ENCODE measurements around the gene KRT15. TPM values are rescaled to one million over a fixed set of nuclear protein-coding genes. Genes with fewer than 3 reads are reported as not detected.

The KRT15 gene
- total RNA-seq, 2 donors from 2014 or later: 0.68 TPM; not detected in 1

DNA sequence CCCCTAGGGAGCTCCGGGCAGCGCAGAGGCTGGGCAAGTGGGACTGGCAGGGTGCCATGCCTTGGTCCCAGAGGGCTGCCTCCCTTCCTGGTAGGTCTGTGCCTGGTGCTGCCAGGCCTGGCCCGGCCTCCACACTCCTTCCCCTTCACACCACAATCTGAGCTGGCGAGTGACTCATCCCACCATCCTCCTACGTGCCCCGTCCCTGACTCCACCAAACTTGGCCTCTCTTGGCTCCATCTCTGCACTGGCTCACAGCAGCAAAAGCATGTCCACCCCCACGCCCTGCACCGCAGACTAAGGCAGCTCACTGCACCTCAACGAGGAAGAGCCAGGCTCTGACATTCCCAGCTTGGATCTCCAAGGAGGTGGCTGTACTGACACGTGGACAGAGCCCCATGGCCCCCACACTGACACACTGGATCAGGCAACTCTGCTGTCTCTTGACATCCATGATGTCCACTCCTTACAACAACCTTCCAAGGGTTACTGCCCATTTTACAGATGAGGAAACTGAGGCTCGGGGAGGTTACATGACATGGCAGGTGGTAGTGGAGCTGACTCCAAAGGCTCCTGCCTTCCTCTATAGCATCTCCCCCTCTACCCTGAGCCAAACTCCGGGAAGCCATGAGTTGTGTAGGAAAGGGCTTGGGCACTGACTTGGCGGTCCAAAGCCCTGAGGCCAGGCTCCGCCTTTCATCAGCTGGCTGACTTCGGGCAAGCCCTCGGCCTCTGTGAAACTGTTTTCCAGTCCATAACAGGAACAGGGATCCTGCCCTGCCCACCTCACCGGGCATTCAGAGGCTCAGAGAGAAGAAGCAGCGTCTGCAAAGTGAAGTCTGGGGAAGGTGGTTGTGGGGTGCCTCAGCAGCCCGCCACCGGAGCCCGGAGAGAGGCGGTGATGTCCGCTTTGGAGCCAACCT, 29.5 kb upstream of the KRT15 start:
- H3K27ac ChIP-seq: peak overlapping the region; percentile 55 to 70

DNA sequence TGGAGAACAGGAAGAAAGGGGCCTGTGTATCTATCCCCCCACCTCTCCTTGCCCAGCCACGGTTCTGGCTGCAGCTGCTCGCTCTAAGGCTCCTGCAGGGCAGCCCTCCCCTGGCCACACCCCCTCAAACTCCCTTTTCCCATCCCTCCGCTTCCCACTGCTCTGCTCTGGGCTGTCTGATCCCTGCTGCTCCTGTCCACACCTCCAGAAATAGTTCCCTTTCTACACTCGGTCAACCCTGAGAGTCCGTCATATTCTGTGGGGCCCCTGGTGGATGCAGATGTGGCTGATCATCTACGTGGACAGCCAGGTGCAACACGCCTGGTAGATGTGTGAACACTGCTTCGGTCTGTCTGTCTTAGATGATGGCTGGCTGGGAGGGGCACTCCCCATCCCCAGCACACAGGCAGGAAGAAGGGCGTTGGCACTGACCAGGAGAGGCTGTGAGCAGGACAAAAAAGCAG, 28.7 kb upstream of the KRT15 start:
- Histone ChIP-seq H3K27me3 (replicated peaks; ENCODE audit: insufficient read depth) (no peaks in the 10 kb centered on the region), H3K36me3 (no peaks in the 10 kb centered on the region), H3K4me3 (no peak overlapping the region), H3K4me1 (ENCODE audit: control insufficient read depth in 1 of 2, low read depth in 2 of 2) (peaks cover 11 to 34% of the 10 kb centered on the region in 2 donors), H3K27ac (peak overlapping the region; percentile 55 to 64), H3K9me3 (no peaks in the 10 kb centered on the region)
- DNase-seq (ENCODE audit: low spot score) (no peak), ATAC-seq (ENCODE audit: insufficient number of reproducible peaks, low FRiP score, low read depth) (no peak)
- TF ChIP-seq, protein P1, sequence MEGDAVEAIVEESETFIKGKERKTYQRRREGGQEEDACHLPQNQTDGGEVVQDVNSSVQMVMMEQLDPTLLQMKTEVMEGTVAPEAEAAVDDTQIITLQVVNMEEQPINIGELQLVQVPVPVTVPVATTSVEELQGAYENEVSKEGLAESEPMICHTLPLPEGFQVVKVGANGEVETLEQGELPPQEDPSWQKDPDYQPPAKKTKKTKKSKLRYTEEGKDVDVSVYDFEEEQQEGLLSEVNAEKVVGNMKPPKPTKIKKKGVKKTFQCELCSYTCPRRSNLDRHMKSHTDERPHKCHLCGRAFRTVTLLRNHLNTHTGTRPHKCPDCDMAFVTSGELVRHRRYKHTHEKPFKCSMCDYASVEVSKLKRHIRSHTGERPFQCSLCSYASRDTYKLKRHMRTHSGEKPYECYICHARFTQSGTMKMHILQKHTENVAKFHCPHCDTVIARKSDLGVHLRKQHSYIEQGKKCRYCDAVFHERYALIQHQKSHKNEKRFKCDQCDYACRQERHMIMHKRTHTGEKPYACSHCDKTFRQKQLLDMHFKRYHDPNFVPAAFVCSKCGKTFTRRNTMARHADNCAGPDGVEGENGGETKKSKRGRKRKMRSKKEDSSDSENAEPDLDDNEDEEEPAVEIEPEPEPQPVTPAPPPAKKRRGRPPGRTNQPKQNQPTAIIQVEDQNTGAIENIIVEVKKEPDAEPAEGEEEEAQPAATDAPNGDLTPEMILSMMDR (IDR thresholded peaks at IDR 0.05): no peak

More for the DNA sequence above, 29.5 kb upstream of the KRT15 start:
- TF ChIP-seq, protein P1 (IDR thresholded peaks at IDR 0.05): no peak
- Histone ChIP-seq H3K36me3 (no peaks in the 10 kb centered on the region), H3K9me3 (no peaks in the 10 kb centered on the region), H3K4me1 (ENCODE audit: control insufficient read depth in 1 of 2, low read depth in 2 of 2) (peaks cover 11 to 34% of the 10 kb centered on the region in 2 donors), H3K4me3 (peak overlapping the region; percentile 64), H3K27me3 (replicated peaks; ENCODE audit: insufficient read depth) (no peaks in the 10 kb centered on the region)
- peak; percentile 85 for ATAC-seq (ENCODE audit: insufficient number of reproducible peaks, low FRiP score, low read depth)
- DNase-seq (ENCODE audit: low spot score): peak; percentile 87

DNA sequence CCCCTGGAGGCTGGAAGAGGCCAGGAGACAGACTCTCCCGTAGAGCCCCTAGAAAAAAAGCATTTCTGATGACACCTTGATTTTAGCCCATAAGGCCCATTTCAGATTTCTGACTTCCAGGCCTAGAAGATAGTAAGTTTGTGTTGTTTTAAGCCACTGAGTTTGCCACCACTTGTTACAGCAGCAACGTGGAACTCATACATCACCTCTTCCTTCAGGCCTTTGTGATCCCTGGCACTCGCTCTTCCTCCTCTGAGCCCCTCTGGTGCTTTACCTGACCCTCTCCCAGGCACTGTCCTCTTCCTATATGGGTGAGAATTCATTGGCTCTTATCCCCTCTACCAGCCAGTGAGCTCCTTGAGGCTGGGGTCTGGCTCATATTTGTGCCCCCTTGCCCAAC, 28.1 kb upstream of the KRT15 start:
- Histone ChIP-seq H3K4me1 (ENCODE audit: control insufficient read depth in 1 of 2, low read depth in 2 of 2) (peaks cover 11 to 34% of the 10 kb centered on the region in 2 donors), H3K36me3 (no peaks in the 10 kb centered on the region), H3K27ac (peak overlapping the region in 1 of 2 donors; percentile 55), H3K9me3 (no peaks in the 10 kb centered on the region), H3K4me3 (no peak overlapping the region), H3K27me3 (replicated peaks; ENCODE audit: insufficient read depth) (no peaks in the 10 kb centered on the region)
- TF ChIP-seq, protein P1 (IDR thresholded peaks at IDR 0.05): no peak
- ATAC-seq (ENCODE audit: insufficient number of reproducible peaks, low FRiP score, low read depth) (no peak), DNase-seq (ENCODE audit: low spot score) (no peak)

DNA sequence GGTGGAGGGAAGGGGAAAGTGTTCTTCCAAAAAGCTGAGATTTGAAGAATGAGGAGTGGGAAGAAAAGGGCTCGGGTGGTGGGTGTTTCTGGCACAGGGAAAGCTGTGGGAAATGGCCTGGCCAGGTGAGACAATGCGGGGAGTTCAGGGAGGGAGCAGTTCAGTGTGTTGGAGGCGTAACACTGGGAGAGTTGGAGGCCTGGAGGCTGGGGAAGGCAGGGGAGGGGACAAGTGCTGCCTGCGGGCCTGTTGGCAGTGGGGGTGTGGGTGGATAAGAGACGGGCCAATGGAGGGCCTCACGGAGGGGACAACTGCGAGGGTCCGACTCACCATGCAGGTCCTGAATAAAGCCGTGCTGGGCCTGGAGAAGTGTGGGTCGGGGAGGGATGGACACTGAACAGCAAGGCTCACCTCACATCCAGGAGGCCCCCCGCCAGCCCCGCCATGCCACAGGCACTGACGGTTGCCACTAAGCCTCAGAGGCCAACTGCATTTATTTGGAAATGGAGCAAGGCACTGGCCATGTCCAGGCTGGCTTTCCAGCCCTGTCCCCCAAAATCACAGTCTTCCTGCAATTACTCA, 27.2 kb upstream of the KRT15 start:
- Histone ChIP-seq H3K9me3 (no peaks in the 10 kb centered on the region), H3K27me3 (replicated peaks; ENCODE audit: insufficient read depth) (no peaks in the 10 kb centered on the region), H3K36me3 (no peaks in the 10 kb centered on the region), H3K4me1 (ENCODE audit: control insufficient read depth in 1 of 2, low read depth in 2 of 2) (peaks cover 11 to 34% of the 10 kb centered on the region in 2 donors), H3K4me3 (no peak overlapping the region), H3K27ac (no peak overlapping the region)
- DNase-seq (ENCODE audit: low spot score) (no peak), ATAC-seq (ENCODE audit: insufficient number of reproducible peaks, low FRiP score, low read depth) (no peak)
- TF ChIP-seq, protein P1 (IDR thresholded peaks at IDR 0.05): no peak

DNA sequence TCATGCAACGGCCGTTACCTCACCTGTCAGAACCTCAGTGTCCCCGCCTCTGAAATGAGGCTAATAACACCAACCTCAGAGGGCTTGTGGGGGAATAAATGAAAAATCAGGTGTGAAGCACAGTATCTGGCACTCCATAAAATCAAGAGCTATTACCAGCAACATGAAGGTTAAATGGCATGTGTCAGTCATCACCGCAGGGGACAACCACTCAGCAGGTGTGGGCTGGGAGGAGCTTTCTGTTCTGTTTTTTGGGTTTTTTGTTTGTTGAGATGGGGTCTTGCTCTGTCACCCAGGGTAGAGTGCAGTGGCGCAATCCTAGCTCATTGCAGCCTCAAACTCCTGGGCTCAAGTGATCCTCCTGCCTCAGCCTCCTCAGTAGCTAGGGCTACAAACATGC, 26.2 kb upstream of the KRT15 start:
- no peaks in the 10 kb centered on the region for H3K9me3 ChIP-seq
- no peak overlapping the region for H3K4me3 ChIP-seq
- no peaks in the 10 kb centered on the region for H3K27me3 ChIP-seq (replicated peaks; ENCODE audit: insufficient read depth)
- ATAC-seq (ENCODE audit: insufficient number of reproducible peaks, low FRiP score, low read depth) (no peak), DNase-seq (ENCODE audit: low spot score) (no peak)
- peaks cover 11 to 34% of the 10 kb centered on the region in 2 donors for H3K4me1 ChIP-seq (ENCODE audit: control insufficient read depth in 1 of 2, low read depth in 2 of 2)
- TF ChIP-seq, protein P1 (IDR thresholded peaks at IDR 0.05): no peak
- H3K27ac ChIP-seq: no peak overlapping the region
- no peaks in the 10 kb centered on the region for H3K36me3 ChIP-seq

Data from thoracic aorta (tissue), 2 donors.